ENCODE results near the gene CCNF. TPM values are rescaled to one million over a fixed set of nuclear protein-coding genes. Genes with fewer than 3 reads are reported as not detected.

Gene CCNF
- total and polyA plus RNA-seq, 4 donors = 0.88 to 46.3 (median 1.8) TPM

- TF ChIP-seq SP1 (IDR thresholded peaks at IDR 0.05) (no peak), ATF3 (IDR thresholded peaks at IDR 0.05) (no peak), FOXA2 (IDR thresholded peaks at IDR 0.05) (no peak), FOXA1 (IDR thresholded peaks at IDR 0.05) (no peak)
- no peak for DNase-seq (ENCODE audit: low spot score)
- H3K27ac ChIP-seq (ENCODE audit: low read depth in 1 of 2, low read length in 2 of 2) = no peak overlapping the region
- H3K36me3 ChIP-seq (ENCODE audit: control insufficient read depth in 4 of 4, insufficient read depth in 3 of 4, low read depth in 1 of 4, low read length in 3 of 4) = no peaks in the 10 kb centered on the region
- H3K27me3 ChIP-seq (ENCODE audit: control insufficient read depth in 4 of 4, insufficient read depth in 4 of 4, low read length in 3 of 4) = no peaks in the 10 kb centered on the region
- H3K4me3 ChIP-seq (ENCODE audit: low read depth in 1 of 3, low read length in 3 of 3) = no peak overlapping the region
- peaks cover 7 to 16% (median 13%) of the 10 kb centered on the region in 4 donors for H3K4me1 ChIP-seq (ENCODE audit: control insufficient read depth in 4 of 4, insufficient read depth in 4 of 4, low read length in 3 of 4)
- WGBS = 86% methylated on average over 7 of the region's 7 CpGs
- H3K9me3 ChIP-seq (ENCODE audit: control insufficient read depth in 4 of 4, low read length in 3 of 4) = no peaks in the 10 kb centered on the region
- H3K9ac ChIP-seq (ENCODE audit: low read depth in 1 of 2, low read length in 2 of 2) = no peak overlapping the region
Observed at GRCh38 chr16:2457946-2458345, 28.7 kb downstream of the CCNF start.

- H3K9me3 ChIP-seq (ENCODE audit: control insufficient read depth in 4 of 4, low read length in 3 of 4) = no peaks in the 10 kb centered on the region
- peak overlapping the region; percentile 45 to 77 (median 62) for H3K4me3 ChIP-seq (ENCODE audit: low read depth in 1 of 3, low read length in 3 of 3)
- peak overlapping the region in 1 of 2 donors; percentile 66 for H3K9ac ChIP-seq (ENCODE audit: low read depth in 1 of 2, low read length in 2 of 2)
- no peak overlapping the region for H3K27ac ChIP-seq (ENCODE audit: low read depth in 1 of 2, low read length in 2 of 2)
- WGBS = 35% methylated on average over 18 of the region's 18 CpGs
- TF ChIP-seq ATF3 (IDR thresholded peaks at IDR 0.05) (no peak), SP1 (IDR thresholded peaks at IDR 0.05) (no peak), RAD21 (IDR thresholded peaks at IDR 0.05) (no peak), CTCF (IDR thresholded peaks at IDR 0.05; ENCODE audit: low read depth, low read length, missing input control) (no peak), EGR1 (IDR thresholded peaks at IDR 0.05; ENCODE audit: low read depth in 2 of 2) (no peak), FOXA2 (IDR thresholded peaks at IDR 0.05) (no peak), JUND (IDR thresholded peaks at IDR 0.05) (no peak), TAF1 (conservative IDR thresholded peaks at IDR 0.05) (no peak), HNF4A (conservative IDR thresholded peaks at IDR 0.05) (no peak), MAX (IDR thresholded peaks at IDR 0.05) (no peak), ZBTB33 (IDR thresholded peaks at IDR 0.05) (no peak), GABPA (IDR thresholded peaks at IDR 0.05 in 1 of 2, conservative IDR thresholded peaks at IDR 0.05 in 1 of 2) (no peak)
- H3K27me3 ChIP-seq (ENCODE audit: control insufficient read depth in 4 of 4, insufficient read depth in 4 of 4, low read length in 3 of 4) = no peaks in the 10 kb centered on the region
- peaks cover 7 to 16% (median 13%) of the 10 kb centered on the region in 4 donors for H3K4me1 ChIP-seq (ENCODE audit: control insufficient read depth in 4 of 4, insufficient read depth in 4 of 4, low read length in 3 of 4)
- no peak for DNase-seq (ENCODE audit: low spot score)
- no peaks in the 10 kb centered on the region for H3K36me3 ChIP-seq (ENCODE audit: control insufficient read depth in 4 of 4, insufficient read depth in 3 of 4, low read depth in 1 of 4, low read length in 3 of 4)
Observed at GRCh38 chr16:2458887-2459646, 29.8 kb downstream of the CCNF start.
